Endothelial cell of umbilical vein (primary cell): ENCODE data around the gene AP4M1. TPM values are rescaled to one million over a fixed set of nuclear protein-coding genes. Genes with fewer than 3 reads are reported as not detected.
A peak's percentile ranks its signal among the peaks of the same experiment; 100 is the strongest.

Experiments
- BruUV-seq: library from RNA; stranded (reverse); fragments of 400-500 nt; replicated peaks from 2 replicates; lab custom pipeline; 2021; lab: Mats Ljungman, UMichigan
- CTCF ChIA-PET: fragments of 300-600, 350-600 bp; sonication (Branson Sonifier 250); formaldehyde crosslinking; loops from one replicate; lab custom pipeline; 2021; ENCODE audit warnings: antibody characterized with exemption, inconsistent platforms; lab: Charles Lee
- POLR2A ChIA-PET: fragments of 300-600, 350-600 bp; sonication (Branson Sonifier 250); formaldehyde crosslinking; loops from one replicate; lab custom pipeline; 2021; ENCODE audit warnings: antibody characterized with exemption, inconsistent platforms; lab: Charles Lee
- DNase-seq: peaks from one replicate; pipeline ENCODE4 v3.0.0-alpha.2; 2011; ENCODE audit warnings: low read depth, low spot score
- FAIRE-seq: peaks from 2 replicates; lab custom pipeline; 2011; peaks lifted over from hg19 to GRCh38; lab: Jason Lieb, UNC
- H2AFZ ChIP-seq: 2 replicates; pipeline ENCODE4 v1.6.0; 2012; ENCODE audit warnings: low read depth, low read length, control low read depth, inconsistent platforms
- H3K27ac ChIP-seq: 2 replicates; pipeline ENCODE4 v1.5.1; 2011; ENCODE audit warnings: low read depth, mild to moderate bottlenecking, control low read depth, low read length, moderate library complexity; ENCODE audit not compliant: insufficient read depth
- H3K27me3 ChIP-seq, 2 experiments: 2 replicates each; pipeline versions ENCODE4 v1.6.0 to v1.6.1; 2011; ENCODE audit warnings: low read length in 2 of 2, mixed read lengths in 1 of 2; ENCODE audit not compliant: control insufficient read depth in 2 of 2, insufficient read depth in 2 of 2
- H3K36me3 ChIP-seq, 2 experiments: 2 replicates in 1 of 2; 3 replicates in 1 of 2; pipeline ENCODE4 v1.5.1; 2011; ENCODE audit warnings: low read length in 2 of 2, mild to moderate bottlenecking in 1 of 2, moderate library complexity in 1 of 2; ENCODE audit not compliant: control insufficient read depth in 2 of 2, insufficient read depth in 2 of 2; ENCODE audit errors: extremely low read depth in 1 of 2
- H3K4me1 ChIP-seq: 3 replicates; pipeline ENCODE4 v1.5.1; 2011; ENCODE audit warnings: mild to moderate bottlenecking, low read length; ENCODE audit not compliant: control insufficient read depth, insufficient read depth; ENCODE audit errors: extremely low read depth
- H3K4me2 ChIP-seq: 2 replicates; pipeline ENCODE4 v1.6.1; 2011; ENCODE audit warnings: low read length, control low read depth, mixed read lengths; ENCODE audit not compliant: insufficient read depth
- H3K4me3 ChIP-seq, 3 experiments: fragments of 200-600 bp in 1 of 3; sonication (generic), shearing (Covaris generic) in 1 of 3; replicated peaks in 1 of 3; 2 replicates each; pipeline ENCODE4 v1.5.1; 2011 to 2016; ENCODE audit warnings: control low read depth in 3 of 3, low read length in 3 of 3, mild to moderate bottlenecking in 2 of 3, inconsistent platforms in 1 of 3, low read depth in 1 of 3, moderate library complexity in 1 of 3; ENCODE audit not compliant: insufficient read depth in 1 of 3
- H3K79me2 ChIP-seq: 2 replicates; pipeline ENCODE4 v1.6.0; 2012; ENCODE audit warnings: low read length, inconsistent platforms; ENCODE audit not compliant: control insufficient read depth, insufficient read depth
- H3K9ac ChIP-seq: replicated peaks from 2 replicates; pipeline ENCODE3; 2011; ENCODE audit warnings: low read length, control low read depth; ENCODE audit not compliant: insufficient read depth; ENCODE audit errors: extremely low read depth
- H3K9me1 ChIP-seq: replicated peaks from 3 replicates; pipeline ENCODE4 v1.6.0; 2011; ENCODE audit warnings: mild to moderate bottlenecking, low read length; ENCODE audit not compliant: control insufficient read depth, insufficient read depth; ENCODE audit errors: extremely low read depth
- H3K9me3 ChIP-seq: replicated peaks from 2 replicates; pipeline ENCODE4 v1.5.1; 2012; ENCODE audit warnings: low read length, inconsistent platforms; ENCODE audit not compliant: control insufficient read depth, insufficient read depth
- H4K20me1 ChIP-seq: replicated peaks from 2 replicates; pipeline ENCODE3; 2011; ENCODE audit warnings: mild to moderate bottlenecking, low read length; ENCODE audit not compliant: control insufficient read depth, insufficient read depth; ENCODE audit errors: extremely low read depth
- EZH2 ChIP-seq: IDR thresholded peaks from 2 replicates; pipeline ENCODE4 v1.6.1; 2012; ENCODE audit warnings: borderline replicate concordance, low read depth, mild to moderate bottlenecking, moderate library complexity, low read length, inconsistent platforms; ENCODE audit not compliant: severe bottlenecking
- FOS ChIP-seq: IDR thresholded peaks from 2 replicates; pipeline ENCODE4 v1.6.1; 2011; ENCODE audit warnings: mild to moderate bottlenecking, low read length, moderate library complexity, borderline replicate concordance; ENCODE audit not compliant: insufficient read depth
- GATA2 ChIP-seq: IDR thresholded peaks from 2 replicates; pipeline ENCODE4 v1.7.0; 2011; ENCODE audit warnings: low read depth, mild to moderate bottlenecking, moderate library complexity, mixed read lengths, low read length; ENCODE audit not compliant: insufficient read length, insufficient read depth
- JUN ChIP-seq: IDR thresholded peaks from 2 replicates; pipeline ENCODE4 v1.6.1; 2011; ENCODE audit warnings: borderline replicate concordance, low read depth; ENCODE audit not compliant: insufficient read length, insufficient read depth
- MYC ChIP-seq: IDR thresholded peaks from one replicate; pipeline ENCODE4 v1.6.1; 2011; ENCODE audit warnings: mild to moderate bottlenecking, low read depth, low read length
- POLR2A ChIP-seq: IDR thresholded peaks from 2 replicates; pipeline ENCODE4 v1.6.1; 2012; ENCODE audit warnings: low read depth, mild to moderate bottlenecking, control low read depth, low read length
- POLR2AphosphoS5 ChIP-seq: IDR thresholded peaks from 2 replicates; pipeline ENCODE4 v1.6.1; 2012; ENCODE audit warnings: low read depth, mild to moderate bottlenecking, control low read depth, low read length, moderate library complexity; ENCODE audit not compliant: insufficient read depth
- dilution Hi-C: fragments of 300-500 bp; cut with MboI; formaldehyde crosslinking; loops from one replicate; pipeline ENCODE4 v1.15.0; 2019; ENCODE audit warnings: low sequenced_read_pairs; ENCODE audit not compliant: extremely low pct_ligation_motif_present
- intact Hi-C: fragments of 100-400 bp; cut with micrococcal nuclease; formaldehyde crosslinking; loops from one replicate; pipeline ENCODE4 v1.10.0; 2022
- polyA plus RNA-seq, 4 experiments: library from polyadenylated mRNA; depleted of rRNA in 3 of 4; stranded (reverse) in 3 of 4; unstranded in 1 of 4; fragments of >200 nt; gene quantifications; 2 replicates each; pipeline versions ENCODE4 v1.2.1 to v1.2.3, GENCODE V29; 2011 to 2012; ENCODE audit warnings: missing spikeins in 1 of 4
- total RNA-seq: library from RNA; stranded (reverse); gene quantifications from 2 replicates; pipeline ENCODE4 v1.2.3, GENCODE V29; 2021
- TF ChIP-seq, protein P1 (sequence below), 2 donors: IDR thresholded peaks; 1 replicate in 1 of 2; 2 replicates in 1 of 2; pipeline ENCODE4 v1.5.1; 2011; ENCODE audit warnings: low read length in 2 of 2, mild to moderate bottlenecking in 2 of 2, moderate library complexity in 2 of 2, control low read depth in 1 of 2, inconsistent platforms in 1 of 2, low read depth in 1 of 2; ENCODE audit not compliant: insufficient read depth in 1 of 2; ENCODE audit errors: extremely low read depth in 1 of 2
- TF ChIP-seq, protein P2 (sequence below): IDR thresholded peaks from 2 replicates; pipeline ENCODE4 v1.6.1; 2011; ENCODE audit not compliant: insufficient read depth, insufficient read length

AP4M1 gene
- total and polyA plus RNA-seq, 2 donors (not counting 3 experiments of a cell fraction or from before 2014, with no cell fraction given) = 20.5 to 27.4 TPM

DNA sequence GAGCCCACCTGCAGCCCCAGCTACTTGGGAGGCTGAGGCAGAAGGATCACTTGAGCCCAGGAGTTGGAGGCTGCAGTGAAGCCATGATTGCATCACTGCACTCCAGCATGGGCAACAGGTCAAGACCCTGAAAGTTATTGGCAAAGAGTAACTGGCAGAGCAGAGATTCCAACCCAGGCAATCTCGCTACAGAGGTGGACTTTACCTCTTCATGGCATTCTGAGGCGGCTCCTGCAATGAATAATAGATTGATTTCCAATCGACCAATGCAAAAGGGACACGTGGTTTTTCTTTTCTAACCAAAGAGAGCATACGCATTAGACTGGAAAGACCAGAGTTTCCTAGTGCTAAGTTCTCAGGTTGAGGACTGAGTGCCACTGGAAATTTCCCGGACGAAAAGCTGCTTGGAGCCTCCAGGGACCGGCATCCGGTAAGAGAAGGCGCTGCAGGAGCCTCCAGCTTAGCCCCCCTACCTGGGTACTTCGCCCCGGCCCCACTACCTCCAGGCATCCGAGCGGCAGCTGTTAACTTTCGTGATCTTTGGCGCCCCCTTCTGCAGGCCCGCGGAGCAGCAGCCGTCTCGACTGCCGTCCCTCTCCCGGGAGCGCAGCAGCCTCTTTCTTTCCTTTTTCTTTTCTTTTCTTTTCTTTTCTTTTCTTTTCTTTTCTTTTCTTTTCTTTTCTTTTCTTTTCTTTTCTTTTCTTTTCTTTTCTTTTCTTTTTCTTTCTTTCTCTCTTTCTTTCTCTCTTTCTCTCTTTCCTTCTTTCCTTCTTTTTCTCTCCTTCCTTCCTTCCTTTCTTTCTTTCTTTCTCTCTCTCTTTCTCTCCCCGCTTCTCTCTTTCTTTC is 29.4 kb downstream of the AP4M1 start:
- ChIA-PET POLR2A (no interaction called here), CTCF (interaction anchor here (0.6 to 5.9 kb wide), 29 partner anchors 9 to 277 kb away, joined by 3 to 79 read pairs (median 4); partner anchors contain the start of genes AP4M1, GAL3ST4, LAMTOR4 and MCM7)
- no peak overlapping the region for H3K4me3 ChIP-seq
- peak; percentile 79 for FAIRE-seq
- H3K27ac ChIP-seq = no peak overlapping the region
- H3K36me3 ChIP-seq = no peaks in the 10 kb centered on the region
- peak overlapping the region; percentile 46 for H2AFZ ChIP-seq
- H3K79me2 ChIP-seq = no peaks in the 10 kb centered on the region
- no TSS peak for BruUV-seq
- intact Hi-C loops (no loop called here), dilution Hi-C loops (no loop called here)
- DNase-seq = peak; percentile 55
- H3K9ac ChIP-seq = no peak overlapping the region
- H4K20me1 ChIP-seq = no peaks in the 10 kb centered on the region
- no peak overlapping the region for H3K4me2 ChIP-seq
- no peaks in the 10 kb centered on the region for H3K9me1 ChIP-seq
- no peaks in the 10 kb centered on the region for H3K9me3 ChIP-seq
- TF ChIP-seq, protein P1, sequence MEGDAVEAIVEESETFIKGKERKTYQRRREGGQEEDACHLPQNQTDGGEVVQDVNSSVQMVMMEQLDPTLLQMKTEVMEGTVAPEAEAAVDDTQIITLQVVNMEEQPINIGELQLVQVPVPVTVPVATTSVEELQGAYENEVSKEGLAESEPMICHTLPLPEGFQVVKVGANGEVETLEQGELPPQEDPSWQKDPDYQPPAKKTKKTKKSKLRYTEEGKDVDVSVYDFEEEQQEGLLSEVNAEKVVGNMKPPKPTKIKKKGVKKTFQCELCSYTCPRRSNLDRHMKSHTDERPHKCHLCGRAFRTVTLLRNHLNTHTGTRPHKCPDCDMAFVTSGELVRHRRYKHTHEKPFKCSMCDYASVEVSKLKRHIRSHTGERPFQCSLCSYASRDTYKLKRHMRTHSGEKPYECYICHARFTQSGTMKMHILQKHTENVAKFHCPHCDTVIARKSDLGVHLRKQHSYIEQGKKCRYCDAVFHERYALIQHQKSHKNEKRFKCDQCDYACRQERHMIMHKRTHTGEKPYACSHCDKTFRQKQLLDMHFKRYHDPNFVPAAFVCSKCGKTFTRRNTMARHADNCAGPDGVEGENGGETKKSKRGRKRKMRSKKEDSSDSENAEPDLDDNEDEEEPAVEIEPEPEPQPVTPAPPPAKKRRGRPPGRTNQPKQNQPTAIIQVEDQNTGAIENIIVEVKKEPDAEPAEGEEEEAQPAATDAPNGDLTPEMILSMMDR (IDR thresholded peaks at IDR 0.05; ENCODE audit: extremely low read depth in 1 of 2, insufficient read depth in 1 of 2, low read depth in 1 of 2, low read length in 2 of 2) = peak; percentile 61 to 85
- TF ChIP-seq MYC = no peak
- peaks cover 11% of the 10 kb centered on the region for H3K4me1 ChIP-seq
- no peaks in the 10 kb centered on the region for H3K27me3 ChIP-seq

DNA sequence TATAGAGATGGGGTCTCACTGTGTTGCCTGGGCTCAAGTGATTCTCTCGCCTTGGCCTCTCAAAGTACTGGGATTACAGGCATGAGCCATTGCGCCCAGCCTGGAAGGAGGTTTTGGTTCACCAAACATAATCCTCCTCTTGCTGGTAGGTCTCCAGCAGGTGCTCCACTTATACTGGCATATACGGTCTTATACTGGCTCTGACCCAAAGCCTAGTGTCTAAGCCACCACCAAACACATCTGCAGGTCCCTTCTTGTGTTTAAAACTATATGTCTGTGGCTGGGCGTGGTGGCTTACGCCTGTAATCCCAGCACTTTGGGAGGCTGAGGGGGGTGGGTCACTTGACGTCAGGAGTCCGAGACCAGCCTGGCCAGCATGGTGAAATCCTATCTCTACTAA is 30.7 kb downstream of the AP4M1 start:
- H2AFZ ChIP-seq = no peak overlapping the region
- peaks cover 6% of the 10 kb centered on the region for H3K4me1 ChIP-seq
- dilution Hi-C loops = no loop called here
- H3K27me3 ChIP-seq = no peaks in the 10 kb centered on the region
- no peak overlapping the region for H3K27ac ChIP-seq
- no peaks in the 10 kb centered on the region for H3K79me2 ChIP-seq
- no peak overlapping the region for H3K4me3 ChIP-seq
- no TSS peak for BruUV-seq
- ChIA-PET POLR2A (no interaction called here), CTCF (interaction anchor here (0.8 to 5.9 kb wide), 24 partner anchors 9 to 275 kb away, joined by 3 to 79 read pairs (median 5); partner anchors contain the start of genes AP4M1, GAL3ST4, LAMTOR4 and MCM7)
- DNase-seq = no peak
- no peak for FAIRE-seq
- no peak overlapping the region for H3K4me2 ChIP-seq
- no peaks in the 10 kb centered on the region for H3K36me3 ChIP-seq
- H3K9ac ChIP-seq = no peak overlapping the region
- no peaks in the 10 kb centered on the region for H4K20me1 ChIP-seq
- intact Hi-C loops = no loop called here
- no peaks in the 10 kb centered on the region for H3K9me1 ChIP-seq
- TF ChIP-seq JUN (no peak), GATA2 (no peak), POLR2AphosphoS5 (no peak), MYC (no peak), EZH2 (no peak), FOS (no peak), POLR2A (no peak)
- TF ChIP-seq, protein P1 (IDR thresholded peaks at IDR 0.05; ENCODE audit: extremely low read depth in 1 of 2, insufficient read depth in 1 of 2, low read depth in 1 of 2, low read length in 2 of 2) = no peak
- TF ChIP-seq, protein P2, sequence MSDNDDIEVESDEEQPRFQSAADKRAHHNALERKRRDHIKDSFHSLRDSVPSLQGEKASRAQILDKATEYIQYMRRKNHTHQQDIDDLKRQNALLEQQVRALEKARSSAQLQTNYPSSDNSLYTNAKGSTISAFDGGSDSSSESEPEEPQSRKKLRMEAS = no peak
- H3K9me3 ChIP-seq = no peaks in the 10 kb centered on the region
